ENCODE measurements around the gene EXTL1. TPM values are rescaled to one million over a fixed set of nuclear protein-coding genes. Genes with fewer than 3 reads are reported as not detected.
A peak's percentile ranks its signal among the peaks of the same experiment; 100 is the strongest.

The EXTL1 gene
- total RNA-seq, 1 donor from 2014 or later, result 0.23 TPM

- DNase-seq (ENCODE audit: low spot score), result peak; percentile 98
Observed at GRCh38 chr1:25997828-25998761, 23.5 kb upstream of the EXTL1 start, which contains the start of gene PAFAH2. Gene PAFAH2, minus strand, starts transcription at chr1:25998063. Its CDS starts 7,247 bp downstream, at chr1:25990816.

DNA sequence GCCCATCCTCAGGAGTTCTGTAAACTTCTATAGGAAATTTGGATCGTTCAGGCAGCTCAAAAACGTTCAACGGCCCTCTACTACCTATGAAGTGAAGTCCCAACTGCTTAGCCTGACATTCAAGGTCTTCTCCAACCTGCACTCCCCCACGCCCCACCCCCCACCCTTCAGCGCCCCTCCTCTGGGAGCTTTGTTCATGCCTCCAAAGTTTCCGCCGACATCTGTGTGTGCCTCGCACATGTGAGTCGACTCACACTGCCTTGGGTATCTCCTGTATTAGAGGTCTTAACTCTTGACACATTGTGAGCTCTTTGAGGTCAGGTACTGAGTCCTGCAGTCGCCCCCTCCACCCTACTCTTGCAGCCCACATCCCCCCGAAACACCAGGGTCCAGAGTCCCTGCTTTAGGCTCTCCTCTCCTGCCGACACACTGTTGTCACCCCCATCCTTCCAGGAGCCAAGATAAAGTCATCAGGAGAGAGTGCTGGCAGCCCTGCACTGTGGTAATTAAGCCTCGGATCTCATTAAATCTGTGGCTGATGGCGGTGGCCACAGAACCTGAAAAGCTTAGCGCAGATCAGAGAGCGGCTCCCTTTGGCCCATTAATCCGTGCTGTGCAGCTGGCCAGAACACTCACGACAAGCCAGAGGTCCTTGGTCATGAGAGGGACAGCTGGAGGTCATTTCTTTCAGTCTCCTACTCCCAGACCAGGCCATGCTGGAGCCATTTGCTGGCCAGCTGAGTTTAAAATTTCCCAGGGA, 22.4 kb upstream of the EXTL1 start:
- DNase-seq (ENCODE audit: low spot score), result no peak

DNA sequence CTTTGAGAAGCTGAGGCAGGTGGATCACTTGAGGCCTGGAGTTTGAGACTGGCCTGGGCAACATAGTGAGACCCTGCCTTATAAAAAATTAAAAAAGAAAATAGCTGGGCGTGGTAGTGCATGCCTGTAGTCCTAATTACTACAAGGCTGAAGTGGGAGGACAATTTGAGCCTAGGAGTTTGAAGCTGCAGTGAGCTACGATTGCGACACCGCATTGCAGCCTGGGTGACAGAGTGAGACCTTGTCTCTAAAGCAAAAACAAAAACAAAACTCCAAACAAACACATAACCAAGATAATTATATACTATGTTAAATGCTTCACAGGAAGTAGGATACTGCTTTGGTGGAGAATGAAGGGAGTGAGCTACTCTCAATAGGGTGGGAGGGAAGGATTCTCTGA, 18.3 kb upstream of the EXTL1 start:
- DNase-seq (ENCODE audit: low spot score), result no peak

GRCh38 chr1:26003756-26004155, 17.8 kb upstream of the EXTL1 start:
- no peak for DNase-seq (ENCODE audit: low spot score)

GRCh38 chr1:26005434-26006105, 16.0 kb upstream of the EXTL1 start:
- no peak for DNase-seq (ENCODE audit: low spot score)

DNA sequence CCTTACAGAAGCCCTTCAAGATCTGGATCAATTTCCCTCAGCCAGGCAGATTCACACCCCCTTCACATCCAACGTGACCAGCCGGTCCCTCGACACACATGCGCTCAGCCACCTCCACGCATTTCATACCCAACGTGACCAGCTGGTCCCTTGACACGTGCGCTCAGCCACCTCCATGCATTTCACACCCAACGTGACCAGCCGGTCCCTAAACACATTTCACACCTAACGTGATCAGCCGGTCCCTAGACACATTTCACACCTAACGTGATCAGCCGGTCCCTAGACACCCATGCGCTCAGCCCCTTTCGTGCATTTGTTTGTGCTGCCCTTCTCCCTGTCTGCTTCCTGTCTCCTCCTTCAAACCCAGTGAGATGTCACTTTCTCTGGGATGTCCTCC, 14.9 kb upstream of the EXTL1 start:
- DNase-seq (ENCODE audit: low spot score), result no peak

DNA sequence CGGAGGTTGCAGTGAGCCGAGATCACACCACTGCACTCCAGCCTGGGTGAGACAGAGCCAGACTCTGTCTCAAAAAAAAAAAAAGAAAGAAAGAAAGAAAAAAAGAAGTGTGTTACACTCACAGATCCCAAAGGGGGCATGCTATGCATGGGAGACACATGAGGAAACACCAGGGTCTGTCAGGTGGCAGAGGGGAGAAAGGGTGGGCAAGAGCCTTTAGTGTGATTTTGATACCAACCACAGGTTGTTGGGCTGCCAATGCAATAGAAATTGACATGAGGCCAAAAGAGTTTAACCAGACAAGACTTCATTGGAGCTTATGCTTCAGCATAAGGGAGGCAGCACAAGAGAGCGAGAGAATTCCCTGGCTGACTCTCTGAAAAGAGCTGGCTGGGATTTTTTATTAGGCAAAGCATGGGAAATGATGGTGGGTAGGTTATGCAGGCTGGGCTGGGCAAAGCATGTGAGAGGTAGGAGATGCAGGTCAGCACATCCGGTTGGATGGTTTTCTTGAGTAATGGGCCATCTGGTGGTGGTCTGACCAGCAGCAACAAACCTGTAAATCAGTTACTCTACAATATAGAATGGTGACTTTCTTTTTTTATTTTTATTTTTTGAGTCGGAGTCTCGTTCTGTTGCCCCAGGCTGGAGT, 11.7 kb upstream of the EXTL1 start:
- no peak for DNase-seq (ENCODE audit: low spot score)

DNA sequence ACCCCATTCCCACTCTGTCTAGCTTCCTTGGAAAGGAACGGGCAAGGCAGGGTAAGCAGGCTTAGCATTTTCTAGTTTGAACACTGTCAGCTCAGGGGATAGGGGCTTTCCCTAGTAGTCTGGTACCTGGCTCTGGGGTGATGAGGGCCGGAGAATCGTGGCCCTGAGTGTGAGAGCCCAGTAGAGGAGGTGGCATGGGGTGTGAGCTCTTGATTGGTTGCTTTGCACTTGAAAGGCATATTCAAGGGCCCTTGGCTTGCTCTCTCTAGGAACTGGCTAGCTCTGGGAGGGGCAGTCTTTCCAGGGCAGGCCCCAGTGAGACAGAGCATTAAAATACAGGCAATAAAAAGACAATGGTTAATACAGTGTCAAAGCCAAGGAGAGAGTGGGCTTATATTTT, 10.8 kb upstream of the EXTL1 start:
- no peak for DNase-seq (ENCODE audit: low spot score)

GRCh38 chr1:26012864-26013263, 8.7 kb upstream of the EXTL1 start:
- DNase-seq (ENCODE audit: low spot score), result no peak

GRCh38 chr1:26014179-26014578, 7.4 kb upstream of the EXTL1 start:
- no peak for DNase-seq (ENCODE audit: low spot score)

- DNase-seq (ENCODE audit: low spot score), result no peak
Observed at GRCh38 chr1:26015358-26015757, 6.2 kb upstream of the EXTL1 start.

DNA sequence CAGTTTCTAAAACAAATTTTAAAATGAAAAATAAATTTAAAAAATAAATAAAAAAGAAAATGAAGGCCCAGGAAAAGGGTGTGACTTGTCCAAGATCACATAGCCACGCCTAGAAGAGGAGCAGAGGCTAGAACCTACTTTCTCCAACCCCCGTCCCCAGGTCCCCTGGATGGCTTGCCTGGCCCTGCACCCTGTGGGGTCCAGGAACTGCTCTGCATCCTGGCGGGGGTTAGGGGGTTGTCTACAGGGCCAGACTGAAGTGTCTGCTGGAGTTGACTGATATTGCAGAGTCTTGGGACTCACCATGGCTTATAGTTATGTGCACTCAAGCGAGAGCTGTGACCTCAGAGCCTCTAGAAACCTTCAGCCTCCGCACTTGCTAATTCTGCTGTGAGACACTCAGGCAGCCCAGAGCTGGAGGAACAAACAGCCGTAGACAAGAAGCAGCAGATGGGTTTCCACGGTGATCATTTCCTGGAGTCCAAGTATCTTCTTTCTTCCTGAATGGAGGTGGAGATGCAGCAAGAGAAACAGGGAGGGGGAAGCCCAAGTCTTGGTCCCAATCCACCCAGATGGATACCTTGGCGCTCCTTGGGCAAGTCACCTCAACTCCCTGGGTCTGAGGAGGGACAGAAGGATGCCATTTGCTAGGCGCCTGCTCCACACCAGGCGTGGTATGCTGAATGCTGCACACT, 5.2 kb upstream of the EXTL1 start:
- DNase-seq (ENCODE audit: low spot score), result no peak

DNA sequence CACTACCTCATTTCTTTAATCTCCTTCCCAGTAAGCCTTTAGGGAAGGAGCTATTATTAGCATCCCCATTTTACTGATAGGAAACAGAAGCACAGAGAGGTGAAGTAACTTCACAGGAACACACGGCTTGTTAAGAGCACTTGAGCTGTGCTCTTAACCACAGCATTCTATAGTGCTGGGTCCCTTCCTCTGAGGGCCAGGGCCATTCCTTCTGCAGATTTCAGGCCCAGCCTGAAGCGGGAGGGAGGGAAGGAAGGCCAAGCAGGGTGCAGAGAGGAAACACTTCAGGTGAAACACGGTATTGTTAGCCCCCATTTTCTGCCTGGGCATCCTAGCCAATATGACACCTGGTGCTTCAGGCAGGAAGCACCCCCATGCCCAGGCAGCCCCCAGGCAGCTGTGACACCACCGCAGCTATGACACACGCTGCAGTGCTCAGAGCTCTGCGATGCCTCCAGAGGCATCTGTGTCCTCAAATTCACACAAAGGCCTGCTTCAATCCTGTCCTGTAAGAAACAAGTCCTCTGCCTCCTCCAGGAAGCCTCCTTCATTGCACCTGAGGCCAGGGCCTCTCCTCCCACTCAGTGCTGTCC, 4.5 kb upstream of the EXTL1 start:
- no peak for DNase-seq (ENCODE audit: low spot score)

GRCh38 chr1:26017606-26018005, 4.0 kb upstream of the EXTL1 start:
- DNase-seq (ENCODE audit: low spot score), result no peak

- no peak for DNase-seq (ENCODE audit: low spot score)
Observed at GRCh38 chr1:26019641-26020315, 1.8 kb upstream of the EXTL1 start.

DNA sequence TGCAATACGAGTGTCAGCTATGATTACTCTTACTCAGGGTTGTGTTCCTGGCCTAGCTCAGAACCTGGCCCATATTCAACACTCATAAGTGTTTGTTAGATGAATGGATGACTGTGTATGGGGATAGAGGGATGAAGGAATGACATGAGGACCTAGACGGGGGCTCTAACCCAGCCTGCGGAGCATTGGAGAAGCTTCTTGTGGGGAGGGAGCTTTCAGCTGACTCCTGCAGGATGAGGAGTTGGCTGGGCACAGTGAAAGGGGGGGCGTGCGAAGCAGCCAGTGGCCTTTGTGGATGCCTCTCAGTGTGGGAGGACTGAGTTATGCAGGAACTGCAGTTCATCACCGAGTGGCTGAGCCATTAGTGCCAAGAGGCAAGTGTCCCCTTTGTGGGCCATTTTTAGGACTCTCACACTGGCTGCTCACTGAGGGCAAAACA, 1.2 kb upstream of the EXTL1 start:
- DNase-seq (ENCODE audit: low spot score), result no peak

GRCh38 chr1:26020941-26021646, 481 bp upstream of the EXTL1 start:
- no peak for DNase-seq (ENCODE audit: low spot score)

- no peak for DNase-seq (ENCODE audit: low spot score)
Observed at GRCh38 chr1:26022404-26022779, 817 bp downstream of the EXTL1 start.

DNA sequence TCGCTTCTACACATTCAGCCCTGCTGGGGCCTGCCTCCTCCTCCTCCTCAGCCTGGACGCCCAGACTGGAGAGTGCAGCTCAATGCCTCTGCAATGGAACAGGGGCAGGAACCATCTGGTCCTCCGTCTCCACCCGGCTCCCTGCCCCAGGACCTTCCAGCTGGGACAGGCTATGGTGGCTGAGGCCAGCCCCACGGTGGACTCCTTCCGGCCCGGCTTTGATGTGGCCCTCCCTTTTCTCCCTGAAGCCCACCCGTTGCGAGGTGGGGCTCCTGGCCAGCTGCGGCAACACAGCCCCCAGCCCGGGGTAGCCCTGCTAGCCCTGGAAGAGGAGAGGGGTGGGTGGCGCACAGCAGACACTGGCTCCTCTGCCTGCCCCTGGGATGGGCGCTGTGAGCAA, 1.4 kb downstream of the EXTL1 start:
- DNase-seq (ENCODE audit: low spot score), result no peak

DNA sequence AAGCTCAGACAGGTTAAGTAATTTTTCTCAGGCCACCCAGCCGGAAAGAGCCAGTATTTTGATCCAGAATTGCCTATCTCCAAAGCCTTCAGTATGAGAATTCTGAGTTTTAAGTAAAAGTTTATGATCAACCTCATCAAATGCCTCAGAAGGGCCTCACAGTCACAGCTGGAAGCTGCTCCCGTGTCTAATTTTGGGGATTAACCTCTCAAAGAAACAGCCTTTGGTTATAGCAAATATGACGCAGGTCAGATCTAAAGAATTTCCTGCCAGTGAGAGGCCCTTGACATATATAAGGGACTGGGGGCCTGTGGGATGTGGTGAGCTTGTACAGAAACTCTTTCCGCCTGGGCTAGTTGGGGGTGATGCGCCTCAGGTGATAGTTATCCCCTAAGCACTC, 2.3 kb downstream of the EXTL1 start:
- DNase-seq (ENCODE audit: low spot score), result no peak

Measured in ureter (tissue), 1 donor.